Dedifferentiated amniotic fluid mesenchymal stem cell (primary cell): ENCODE measurements around the gene IPCEF1.

Experiments used
- DNase-seq: peaks from one replicate; pipeline ENCODE4 v3.0.0-alpha.2; 2016; ENCODE audit errors: extremely low spot score

The IPCEF1 gene

DNA sequence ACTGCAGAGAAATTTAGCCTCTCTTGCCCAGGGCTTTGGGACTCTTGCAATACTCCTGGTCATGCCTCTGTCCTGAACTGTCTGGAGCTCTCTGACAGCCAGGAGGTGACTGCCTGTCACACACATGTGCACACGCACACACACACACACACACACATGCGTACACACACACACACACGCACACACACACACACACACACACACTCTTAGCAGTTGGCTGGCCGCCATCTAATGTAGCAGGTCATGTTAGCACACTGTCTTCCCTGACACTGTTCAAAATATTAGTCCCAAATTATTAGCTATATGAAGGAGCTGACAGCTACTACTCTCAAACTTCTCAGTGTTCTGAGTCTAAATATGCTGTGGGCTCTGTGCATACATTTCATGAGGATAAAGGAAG lies 60.9 kb downstream of the IPCEF1 start:
- no peak for DNase-seq

DNA sequence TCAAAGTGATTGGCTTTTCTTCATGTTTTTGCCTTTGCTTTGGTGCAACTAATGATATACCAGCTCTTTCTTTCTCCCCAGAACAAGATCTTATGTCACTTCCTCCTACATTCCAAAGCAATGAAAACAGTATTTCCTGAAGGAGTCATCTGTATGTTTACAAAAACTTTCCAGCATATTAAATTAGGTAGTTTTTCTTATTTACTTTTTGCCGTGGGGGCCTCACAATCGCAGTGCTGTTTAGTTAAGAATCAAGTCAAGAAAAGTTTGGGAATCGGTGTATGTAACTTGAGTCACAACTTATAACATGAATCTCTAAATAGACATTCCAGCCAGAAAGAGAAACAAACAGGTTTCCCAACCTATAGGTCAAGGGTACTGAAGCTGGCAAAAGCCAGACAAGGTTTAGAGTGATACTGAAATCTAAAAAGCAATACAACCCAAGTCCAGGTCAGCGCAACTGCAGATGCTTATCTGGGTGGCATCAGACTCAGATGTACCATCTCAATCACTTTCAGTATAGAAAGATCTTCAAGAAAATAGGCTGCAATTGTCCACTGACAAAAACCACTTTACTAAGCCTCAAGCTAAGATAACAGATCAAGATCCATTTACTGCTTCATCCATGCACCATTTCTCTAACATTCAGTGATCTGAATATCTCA lies 63.6 kb downstream of the IPCEF1 start:
- DNase-seq: peak; percentile 79

DNA sequence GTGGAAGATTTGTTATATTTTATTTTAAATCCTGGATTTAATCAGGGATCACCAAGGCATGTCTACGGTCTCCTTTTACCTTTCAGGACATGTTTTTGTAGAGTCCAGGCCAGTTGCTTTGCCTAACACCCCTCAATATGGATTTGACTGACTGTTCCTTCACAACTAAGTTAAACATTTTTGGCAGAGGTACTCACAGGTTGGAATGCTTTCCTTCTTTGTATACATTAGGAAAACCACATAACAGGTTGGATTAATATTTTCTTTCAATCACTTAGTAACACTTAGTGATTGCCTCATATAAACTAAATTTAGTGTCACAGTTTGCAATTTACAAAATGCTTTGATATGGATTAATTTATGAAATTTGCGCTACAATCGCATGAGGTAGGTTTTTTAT lies 64.5 kb downstream of the IPCEF1 start:
- no peak for DNase-seq

GRCh38 chr6:154289818-154290508 lies 66.6 kb downstream of the IPCEF1 start:
- DNase-seq: no peak

DNA sequence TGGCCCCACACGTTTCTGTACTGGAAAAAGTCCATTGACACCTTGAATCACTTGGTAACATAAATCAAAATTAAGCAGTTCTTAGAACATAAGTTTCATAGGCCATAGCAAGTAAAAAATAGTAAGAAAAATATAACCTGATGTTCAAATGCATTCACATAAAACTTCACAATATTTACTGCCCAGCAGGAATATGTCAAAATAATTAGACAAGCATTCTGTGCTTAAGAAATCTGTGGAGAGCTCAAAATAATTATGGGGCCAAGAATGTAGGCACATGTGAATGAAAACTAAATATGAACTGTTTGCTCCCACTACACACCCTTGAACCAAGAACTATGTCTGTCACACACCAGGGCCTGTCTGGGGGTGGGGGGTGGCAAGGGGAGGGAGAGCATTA lies 70.8 kb downstream of the IPCEF1 start:
- no peak for DNase-seq

GRCh38 chr6:154284313-154284853 lies 72.2 kb downstream of the IPCEF1 start:
- DNase-seq: no peak

- no peak for DNase-seq
These were observed 76.1 kb downstream of the IPCEF1 start for GRCh38 chr6:154280521-154280920.

DNA sequence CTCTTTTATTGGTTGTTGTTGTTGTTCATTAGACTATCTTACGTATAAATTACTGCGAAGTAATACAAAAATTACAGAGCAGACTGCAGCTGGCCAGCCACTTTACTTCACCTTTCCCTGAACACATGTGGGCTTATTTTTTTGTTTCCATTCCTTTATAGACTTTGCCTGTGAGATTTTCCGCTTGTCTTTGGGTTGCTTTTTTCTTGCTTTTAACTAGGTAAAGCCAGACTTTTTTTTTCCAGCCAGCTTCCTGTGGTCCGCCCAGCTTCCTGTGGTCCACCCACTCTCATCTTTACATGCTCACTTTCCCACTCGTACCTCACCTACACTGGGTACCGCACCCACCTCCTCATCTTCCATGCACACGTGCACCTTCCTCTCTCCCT lies 79.0 kb downstream of the IPCEF1 start:
- no peak for DNase-seq

- DNase-seq: peak; percentile 67
These were observed 79.6 kb downstream of the IPCEF1 start for GRCh38 chr6:154276810-154277628.

- DNase-seq: no peak
These were observed 82.4 kb downstream of the IPCEF1 start for GRCh38 chr6:154274168-154274567.

- no peak for DNase-seq
These were observed 88.1 kb downstream of the IPCEF1 start for GRCh38 chr6:154268486-154268885.

DNA sequence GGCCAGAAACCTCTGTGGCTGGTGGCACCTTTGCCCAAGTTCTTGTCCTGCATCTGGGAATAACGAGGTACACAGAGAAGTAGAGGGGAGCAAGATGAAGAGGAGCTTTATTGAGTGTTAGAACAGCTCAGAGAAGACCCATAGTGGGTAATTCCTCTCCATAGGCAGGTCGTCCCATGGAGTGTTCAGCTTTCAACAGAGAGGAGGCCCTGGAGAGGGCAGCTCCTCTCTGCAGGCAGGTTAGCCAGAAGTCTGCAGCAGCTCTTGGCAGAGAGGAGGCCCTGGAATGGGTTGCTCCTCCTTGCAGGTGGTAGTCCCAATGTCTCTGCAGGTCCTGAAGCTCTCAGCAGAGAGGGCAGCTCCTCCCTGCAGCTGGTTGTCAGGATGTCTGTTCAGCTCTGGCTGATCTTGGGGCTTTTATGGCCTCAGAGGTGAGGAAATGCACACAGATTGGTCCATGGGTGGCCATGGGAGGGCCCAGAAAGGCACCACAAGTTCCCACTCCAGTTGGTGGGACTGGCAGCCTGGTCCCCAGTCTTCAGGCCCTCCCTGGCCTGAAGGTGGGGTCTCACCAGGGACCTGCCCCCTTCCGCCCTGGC lies 89.0 kb downstream of the IPCEF1 start:
- no peak for DNase-seq

GRCh38 chr6:154266560-154267099 lies 90.0 kb downstream of the IPCEF1 start:
- DNase-seq: no peak

GRCh38 chr6:154261688-154262397 lies 94.8 kb downstream of the IPCEF1 start:
- DNase-seq: no peak

DNA sequence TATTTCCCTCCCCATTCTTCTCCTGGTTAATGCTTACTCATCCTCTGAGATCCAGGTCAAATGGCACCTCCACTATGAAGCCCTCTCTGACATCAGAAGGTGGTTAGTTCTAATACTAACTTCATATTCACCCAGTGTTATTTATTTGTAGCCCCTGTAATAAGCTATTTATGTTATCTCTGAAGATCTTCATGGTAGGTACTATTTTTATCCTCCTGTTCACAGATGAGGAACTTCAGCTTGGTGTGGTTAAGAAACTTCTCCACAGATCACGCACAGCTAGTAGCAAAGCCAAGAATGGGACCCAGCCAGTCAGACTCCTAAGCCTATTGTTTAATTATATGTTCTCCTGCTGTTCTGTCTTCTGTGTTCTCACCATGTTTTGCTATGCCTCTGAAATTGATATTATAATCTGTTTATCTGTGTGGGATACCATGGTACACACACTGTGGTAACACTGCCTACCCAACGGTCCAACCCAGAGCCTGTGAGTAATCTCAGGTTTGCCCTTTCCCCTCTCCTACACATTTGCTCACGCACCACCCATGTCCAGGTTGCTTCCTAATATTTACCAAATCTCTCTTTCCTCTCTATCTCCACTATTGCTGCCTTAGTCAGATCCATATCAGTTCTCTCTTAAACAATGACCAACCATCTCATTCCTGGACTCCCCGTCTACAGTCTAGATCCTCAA lies 98.4 kb downstream of the IPCEF1 start:
- no peak for DNase-seq

DNA sequence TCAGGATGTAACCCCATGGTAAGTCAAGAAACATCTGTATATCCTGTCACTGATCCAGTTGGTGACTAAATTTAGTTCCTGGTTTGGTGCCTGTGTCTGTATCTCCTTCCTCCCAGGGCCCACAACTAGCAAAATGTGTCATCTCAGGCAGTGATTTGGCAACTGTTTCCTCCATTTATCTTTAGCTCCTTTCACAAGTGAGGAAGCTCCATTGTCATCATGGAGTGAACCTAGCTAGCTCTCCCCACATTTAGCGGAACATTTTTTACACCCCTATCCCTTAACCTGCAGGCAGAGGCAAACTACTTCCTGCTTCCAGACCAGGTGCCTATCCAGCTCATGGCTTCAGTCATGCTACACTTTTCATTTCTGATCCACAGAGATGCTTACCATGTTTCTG lies 99.5 kb downstream of the IPCEF1 start:
- no peak for DNase-seq

- no peak for DNase-seq
These were observed 103.9 kb downstream of the IPCEF1 start for GRCh38 chr6:154252678-154253077.

DNA sequence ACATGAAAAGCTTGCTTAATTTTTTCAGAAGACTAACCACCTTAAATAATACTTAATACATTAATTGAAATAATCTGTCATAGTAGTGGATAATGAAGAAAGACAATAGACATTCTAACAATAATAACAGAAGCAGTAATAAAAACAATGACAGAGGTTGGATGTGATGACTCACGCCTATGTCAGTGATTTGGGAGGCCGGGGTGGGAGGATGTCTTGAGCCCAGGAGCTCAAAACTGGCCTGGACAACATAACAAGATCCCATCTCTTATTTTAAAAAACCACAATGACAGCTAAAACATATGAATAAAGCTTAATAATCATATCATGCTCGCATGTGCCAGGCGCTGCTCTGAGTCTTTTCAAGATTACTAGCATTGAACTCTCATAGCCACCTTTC lies 105.5 kb downstream of the IPCEF1 start:
- DNase-seq: no peak

- no peak for DNase-seq
These were observed 106.9 kb downstream of the IPCEF1 start for GRCh38 chr6:154249499-154250298.
